HG03103 (cell line): ENCODE data around the gene ADAMTS3.

Experiments
- ATAC-seq: cut with Tn5 transposase; IDR thresholded peaks from one replicate; pipeline ENCODE4 v1.9.1; 2021; ENCODE audit warnings: low read depth; ENCODE audit not compliant: unreplicated experiment

The ADAMTS3 gene

DNA sequence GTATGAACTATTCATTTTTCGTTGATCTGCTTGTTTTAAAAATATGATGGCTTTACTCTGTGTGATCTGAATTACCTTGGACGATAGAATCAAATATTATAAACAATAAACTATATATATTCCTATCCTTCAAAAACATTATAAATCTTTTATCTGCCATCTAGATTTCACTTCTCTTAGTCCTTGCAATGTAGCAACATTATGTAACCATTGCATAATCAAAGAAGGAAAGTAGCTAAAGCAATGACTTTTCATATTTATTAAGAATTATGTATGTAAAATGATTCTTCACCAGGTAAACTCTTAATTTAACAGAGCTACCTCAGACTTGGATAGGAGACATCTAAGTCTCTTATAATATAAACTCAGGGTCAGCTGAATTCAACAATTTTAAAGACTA lies 210.5 kb downstream of the ADAMTS3 start:
- no peak for ATAC-seq

DNA sequence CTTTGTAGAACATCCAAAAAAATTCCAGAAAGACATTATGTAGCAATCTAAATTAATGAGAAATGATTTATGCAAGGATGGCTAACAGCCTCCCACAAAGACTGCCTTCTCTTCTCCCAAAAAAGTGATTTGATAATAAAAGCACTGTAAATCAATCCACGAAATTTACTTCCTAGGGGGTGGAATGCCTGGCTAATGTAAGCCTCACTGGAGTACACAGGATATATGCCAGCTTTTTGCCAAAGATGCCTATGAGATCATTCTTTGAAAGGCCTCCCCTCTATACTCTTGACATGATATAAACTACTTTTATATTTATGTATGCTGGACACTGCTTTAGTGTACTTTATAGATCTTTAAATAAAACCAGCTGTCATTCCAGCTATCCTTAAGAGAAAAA lies 211.1 kb downstream of the ADAMTS3 start:
- no peak for ATAC-seq

DNA sequence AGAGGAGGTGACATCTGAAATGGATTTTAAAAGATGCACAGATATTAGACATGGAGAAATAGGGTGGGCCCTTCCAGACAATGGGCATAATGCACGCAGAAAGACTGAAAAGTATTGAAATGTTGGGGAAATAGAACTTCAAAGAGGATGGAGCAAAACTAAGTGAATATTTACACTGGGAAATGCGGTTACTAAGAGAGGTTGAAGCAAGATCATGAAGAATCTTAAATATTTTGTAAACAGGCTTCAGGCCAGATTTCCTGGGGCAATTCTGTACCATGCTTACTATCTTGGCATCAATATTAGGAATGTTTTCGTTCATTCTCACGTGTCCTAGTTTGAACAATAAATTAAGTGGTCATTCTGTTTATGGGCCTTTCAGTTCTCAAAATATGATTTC lies 216.3 kb downstream of the ADAMTS3 start:
- no peak for ATAC-seq

DNA sequence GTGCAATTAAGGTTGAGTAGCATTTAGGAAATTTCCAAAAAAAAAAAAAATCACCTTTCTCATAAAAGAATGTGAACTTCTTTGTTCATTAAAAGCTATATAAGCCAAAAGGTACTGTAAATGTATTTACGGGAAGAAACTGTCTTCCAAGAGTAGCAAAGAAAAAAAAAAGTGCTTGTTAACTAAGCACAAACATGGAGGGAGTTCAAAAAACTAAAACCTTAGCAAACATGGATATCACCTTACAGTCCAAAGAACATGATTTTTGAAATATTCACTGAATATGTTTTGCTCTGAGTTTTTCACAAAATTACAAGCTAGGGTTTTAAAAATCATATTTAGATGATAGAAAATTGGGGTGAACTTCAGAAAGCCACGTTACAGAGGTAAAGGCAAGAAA lies 217.5 kb downstream of the ADAMTS3 start:
- no peak for ATAC-seq

DNA sequence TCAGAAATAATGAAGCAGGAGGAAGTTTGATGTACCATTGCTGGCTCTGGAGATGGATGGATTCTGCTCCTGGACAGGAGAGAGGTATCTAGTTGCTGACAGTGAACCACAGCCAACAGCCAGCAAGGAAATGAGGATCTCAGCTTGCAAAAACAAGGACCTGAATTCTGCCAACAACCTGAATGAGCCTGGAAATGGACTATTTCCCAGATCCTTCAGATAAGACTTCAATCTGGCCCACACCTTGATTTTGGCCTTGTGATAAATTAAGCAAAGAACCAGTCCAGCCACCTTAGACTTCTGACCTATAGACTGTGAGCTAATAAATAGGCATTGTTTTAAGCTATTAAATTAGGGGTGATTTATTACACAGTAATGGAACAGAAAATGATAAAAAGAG lies 220.3 kb downstream of the ADAMTS3 start:
- no peak for ATAC-seq

DNA sequence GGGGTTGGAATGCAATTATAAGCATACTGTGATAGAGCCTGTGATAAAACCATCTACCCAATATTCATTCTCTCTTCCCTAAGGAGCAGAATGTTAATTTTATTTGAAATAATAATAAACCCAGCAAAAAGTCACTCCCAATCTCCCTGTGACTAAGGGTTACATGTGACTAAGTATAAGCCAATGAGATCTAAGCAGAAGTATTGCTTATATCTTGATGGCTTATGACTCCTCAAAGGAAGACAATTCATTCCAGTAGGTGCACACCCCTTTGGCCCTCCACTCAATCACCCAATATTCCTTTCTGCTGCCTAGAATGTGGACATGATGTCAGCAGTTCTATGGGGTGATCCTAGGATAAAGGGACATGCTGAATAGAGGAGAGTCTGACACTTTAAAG lies 224.6 kb downstream of the ADAMTS3 start:
- no peak for ATAC-seq

DNA sequence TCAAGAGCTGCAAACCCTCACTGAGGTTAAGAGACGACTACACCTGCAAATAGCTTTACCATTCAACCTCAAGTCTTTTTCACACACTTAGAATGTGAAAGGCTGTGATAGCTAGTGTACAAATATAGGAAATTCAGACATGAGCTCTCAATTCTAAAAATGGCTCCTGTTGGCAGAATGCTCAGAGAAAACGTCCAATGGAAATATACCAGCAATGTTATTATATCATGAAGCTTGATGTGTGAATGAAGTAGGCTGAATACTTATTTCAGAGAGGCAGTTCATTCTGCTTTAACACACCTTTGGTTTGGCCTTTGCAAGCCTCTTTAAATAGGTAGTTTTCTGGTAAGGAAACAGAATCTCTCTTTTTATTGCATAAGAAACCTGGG lies 227.6 kb downstream of the ADAMTS3 start:
- ATAC-seq: no peak

DNA sequence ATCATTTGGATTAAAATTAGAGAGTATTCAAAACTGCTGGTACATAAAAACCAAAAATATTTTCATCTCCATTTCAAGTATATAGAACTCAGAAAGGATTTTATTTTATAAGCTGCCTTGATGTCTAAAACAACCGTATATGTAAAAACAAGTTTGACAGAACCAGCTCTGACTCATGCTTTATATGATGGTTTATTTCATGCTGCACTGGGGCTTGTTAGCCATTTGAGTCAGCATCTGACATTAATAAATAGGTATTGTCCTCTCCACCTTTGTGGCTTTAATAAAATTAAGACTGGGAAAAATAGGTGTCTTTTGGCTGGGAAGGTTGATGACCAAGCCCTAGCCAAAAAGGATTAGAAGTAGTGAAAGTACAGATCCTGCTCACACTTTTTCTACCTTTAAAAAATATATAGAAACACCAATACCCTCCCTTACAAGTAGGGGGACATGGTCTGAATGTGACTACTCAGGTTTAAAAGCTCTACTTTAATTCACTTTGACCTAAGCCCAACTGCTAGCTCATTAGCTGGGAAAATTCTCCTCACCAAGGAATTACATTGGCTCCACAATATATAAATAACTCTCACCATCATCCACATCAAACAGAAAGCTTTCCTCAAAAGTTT lies 228.1 kb downstream of the ADAMTS3 start:
- no peak for ATAC-seq

DNA sequence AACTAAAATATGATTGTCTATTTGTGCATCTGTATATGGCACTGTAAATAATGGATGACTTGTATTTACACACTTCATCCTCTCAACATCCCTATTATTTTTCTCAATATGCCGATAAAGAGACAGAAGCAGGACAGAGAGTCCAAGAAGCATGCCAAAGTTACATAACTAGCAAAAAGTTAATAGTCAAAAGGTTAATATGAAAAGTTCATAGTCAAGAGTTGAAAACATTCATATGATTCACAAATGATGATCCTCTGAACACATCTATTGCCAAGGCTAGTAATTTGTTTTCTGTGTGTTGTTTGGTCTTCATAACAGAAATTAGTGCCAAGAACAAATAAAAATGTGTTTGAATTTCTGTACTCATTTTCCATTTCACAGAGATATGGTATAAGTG lies 231.0 kb downstream of the ADAMTS3 start:
- no peak for ATAC-seq

DNA sequence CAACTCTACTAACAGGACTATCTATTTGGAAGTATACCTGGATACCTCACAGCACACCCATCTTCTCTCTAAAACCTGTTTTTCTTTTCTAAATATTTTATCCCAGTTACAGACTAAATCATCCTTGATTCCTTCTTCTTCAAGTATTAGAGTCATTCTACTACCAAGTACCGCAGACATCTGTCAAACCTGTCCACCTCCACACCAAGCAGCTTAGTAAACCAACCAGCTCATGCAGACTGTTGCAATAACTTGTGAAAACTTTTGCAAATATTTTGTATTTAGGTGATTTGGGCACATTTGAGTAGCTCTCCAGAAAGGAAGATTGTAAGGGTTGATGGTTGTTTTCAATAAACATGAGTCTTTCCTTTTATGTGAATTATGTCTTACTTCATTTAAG lies 238.6 kb downstream of the ADAMTS3 start:
- ATAC-seq: no peak

DNA sequence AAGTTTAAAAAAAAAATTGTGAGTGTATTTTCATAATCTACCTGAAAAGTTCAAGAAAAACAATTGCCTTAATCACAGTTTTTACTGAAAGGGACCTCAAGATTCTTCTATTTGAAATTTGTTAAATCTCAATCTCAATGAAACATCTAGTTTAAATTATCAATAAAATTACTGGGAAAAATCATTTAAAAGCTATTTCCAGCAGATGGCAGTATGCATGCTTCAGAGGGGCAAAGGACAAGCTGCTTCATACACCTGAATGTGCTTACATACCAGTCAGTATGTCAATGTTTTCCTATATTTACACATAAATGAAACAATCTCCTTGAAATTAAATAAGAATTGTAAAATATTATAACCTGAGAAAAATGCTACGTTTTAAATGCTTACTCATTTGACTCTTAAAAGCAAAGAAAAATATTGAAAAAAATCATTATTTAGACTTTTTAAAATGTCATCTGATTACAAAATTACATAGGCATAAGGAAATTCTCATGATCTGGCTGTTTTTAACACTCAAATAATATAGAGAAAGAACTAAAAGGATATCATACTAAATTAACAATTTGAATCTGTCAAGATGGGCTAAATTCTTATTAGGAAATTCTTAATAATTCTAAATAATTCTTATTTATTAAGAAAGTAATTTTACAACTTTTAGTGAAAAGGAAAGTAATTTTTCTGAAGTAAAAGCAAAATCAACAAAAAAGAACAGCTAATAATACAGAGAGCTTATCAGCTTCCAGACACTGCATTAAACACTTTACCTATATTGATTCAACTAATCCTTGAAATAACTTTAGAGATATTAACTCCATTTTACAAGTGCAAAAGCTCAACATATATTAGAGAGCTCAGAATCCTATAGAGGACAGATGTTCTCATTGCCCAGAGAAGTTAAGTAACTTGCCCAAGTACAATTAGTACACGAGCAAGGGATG lies 242.1 kb downstream of the ADAMTS3 start:
- ATAC-seq: no peak

DNA sequence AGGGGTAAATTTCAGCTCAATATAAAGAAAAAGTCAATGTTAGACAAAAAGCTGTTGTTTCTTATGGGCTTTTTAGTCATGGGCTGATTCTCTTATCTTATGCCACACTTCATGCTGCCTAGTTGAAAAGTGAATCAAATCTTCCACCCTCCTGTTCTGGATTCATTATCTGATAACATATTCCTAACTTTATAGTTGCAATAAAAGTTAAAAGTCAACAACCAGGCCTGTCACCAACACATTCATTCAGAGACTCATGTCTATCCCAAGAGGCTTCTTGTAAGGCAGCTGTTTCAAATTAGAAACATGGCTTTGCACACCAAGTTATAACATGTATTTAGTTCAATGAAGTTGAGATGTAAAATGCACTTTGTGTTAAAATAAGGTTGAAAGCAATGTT lies 243.8 kb downstream of the ADAMTS3 start:
- no peak for ATAC-seq

DNA sequence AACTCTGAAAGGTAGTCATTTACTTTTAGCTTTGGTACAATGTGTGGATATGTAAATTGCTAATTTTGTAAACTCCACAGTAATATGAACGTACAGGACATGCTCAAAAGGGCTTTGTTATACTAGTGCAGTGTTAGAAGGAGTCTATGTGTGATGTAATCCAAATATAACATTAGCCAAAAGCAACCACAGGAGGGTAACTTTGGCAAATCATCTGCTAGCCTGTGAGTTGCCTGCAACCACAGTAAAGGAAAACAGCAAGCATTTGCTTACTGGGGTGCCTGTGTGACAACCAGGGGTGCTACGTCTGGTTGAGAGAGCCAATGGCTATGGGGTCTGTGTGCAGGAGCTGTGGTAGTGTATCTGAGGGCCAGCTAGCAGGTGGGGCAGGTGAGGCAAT lies 245.8 kb downstream of the ADAMTS3 start:
- no peak for ATAC-seq

DNA sequence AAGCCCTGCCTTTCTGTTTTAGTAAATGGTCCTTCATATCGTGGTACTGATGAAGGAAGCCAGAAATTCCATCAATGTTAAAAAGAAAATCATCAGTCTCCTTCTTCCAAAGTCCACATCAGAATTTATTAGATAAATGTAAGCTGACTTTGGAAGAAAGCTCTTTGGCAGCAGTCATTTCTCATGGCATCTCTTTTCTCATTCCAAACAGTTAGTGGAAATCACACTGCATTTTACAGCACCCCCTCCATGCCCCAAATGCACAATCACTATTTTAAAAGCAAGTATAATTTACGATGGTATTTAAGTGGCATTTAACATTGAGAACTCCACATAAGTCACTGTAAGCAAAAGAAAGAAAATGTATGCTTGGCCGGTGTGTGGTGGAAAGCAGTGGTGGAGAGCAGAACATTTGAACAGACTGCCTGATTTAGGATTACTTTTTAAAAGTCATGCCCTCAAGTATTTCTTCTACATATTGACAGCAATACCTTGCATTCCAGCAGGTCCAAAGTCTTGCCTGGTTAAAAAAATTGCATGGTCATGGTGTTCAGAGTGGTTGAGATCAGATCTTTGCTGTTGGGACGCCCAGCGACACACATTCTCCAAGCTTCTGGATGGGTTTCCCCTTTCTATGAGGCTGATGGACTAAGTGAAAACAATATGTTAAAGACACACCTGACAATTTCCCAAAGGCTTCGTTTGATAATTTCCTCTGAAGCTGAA lies 248.6 kb downstream of the ADAMTS3 start:
- ATAC-seq: no peak

DNA sequence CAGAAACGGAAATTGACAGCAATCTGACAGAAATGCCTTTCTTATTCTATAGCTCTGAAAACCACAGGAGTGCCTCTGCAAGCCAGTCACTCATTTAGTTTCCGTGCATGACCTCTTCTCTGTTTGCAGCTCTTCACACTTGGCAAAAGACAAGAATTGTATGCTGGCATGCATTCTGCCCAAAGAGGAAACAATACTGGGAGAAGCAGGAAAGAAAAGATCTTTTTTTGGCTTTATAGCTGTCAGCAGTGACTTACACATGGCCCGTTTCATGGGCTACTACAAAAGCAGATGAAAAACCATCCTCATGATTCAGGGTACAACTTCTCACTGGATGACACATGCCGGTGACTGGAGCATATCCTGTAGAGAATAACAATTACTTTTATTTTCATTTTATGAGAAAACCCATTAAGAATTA lies 249.4 kb downstream of the ADAMTS3 start:
- no peak for ATAC-seq

DNA sequence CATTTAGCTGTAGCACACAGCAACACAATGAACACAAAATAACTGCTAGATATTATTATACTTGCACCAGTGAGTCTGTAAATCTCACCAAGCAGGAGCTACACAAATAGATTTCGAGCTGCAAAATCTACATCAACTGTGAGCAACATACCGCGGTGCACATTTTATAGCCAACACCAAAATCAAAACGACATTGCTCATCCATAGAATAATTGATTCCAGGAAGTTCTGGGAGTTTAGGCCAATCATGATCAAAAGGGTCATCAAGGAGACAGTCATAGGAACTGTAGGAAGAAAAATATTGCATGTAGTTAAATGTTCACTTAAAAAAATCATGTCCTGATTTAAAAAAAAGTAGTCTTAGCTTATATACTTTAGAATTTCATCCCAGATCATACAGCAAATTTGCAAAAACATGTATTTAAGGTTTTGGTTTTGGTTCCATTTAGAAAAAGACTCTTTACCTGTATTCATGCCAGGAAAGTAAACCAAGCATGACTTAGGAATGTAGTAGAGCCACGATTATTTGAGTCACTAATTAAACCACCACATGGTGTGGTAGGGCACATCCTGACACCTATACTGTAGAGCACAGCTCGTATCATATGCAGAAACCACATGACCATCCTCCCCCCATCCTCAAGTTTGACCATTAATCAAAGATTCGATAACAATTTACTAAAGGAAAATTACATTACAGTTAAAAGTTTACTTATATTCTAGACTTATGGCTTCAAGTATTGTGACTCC lies 250.4 kb downstream of the ADAMTS3 start:
- no peak for ATAC-seq

DNA sequence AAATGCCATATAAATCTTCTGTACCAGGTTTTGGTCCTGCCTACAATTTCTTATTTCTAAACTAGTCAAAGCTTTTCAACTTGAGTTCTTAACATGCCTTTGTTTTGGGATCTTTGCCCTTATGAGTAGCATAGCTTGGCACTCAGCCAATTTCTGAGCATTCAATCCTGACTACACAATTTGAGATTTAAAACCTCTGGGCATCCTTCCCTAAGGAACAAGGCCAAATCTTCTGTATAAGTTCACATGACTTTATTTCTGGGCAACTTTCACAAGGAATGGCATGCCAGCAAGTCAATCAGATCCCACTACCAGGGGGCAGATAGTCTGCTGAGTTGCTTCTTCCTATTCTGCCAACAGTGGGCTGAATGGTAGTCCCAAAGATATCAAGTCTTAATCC lies 254.2 kb downstream of the ADAMTS3 start:
- ATAC-seq: no peak

DNA sequence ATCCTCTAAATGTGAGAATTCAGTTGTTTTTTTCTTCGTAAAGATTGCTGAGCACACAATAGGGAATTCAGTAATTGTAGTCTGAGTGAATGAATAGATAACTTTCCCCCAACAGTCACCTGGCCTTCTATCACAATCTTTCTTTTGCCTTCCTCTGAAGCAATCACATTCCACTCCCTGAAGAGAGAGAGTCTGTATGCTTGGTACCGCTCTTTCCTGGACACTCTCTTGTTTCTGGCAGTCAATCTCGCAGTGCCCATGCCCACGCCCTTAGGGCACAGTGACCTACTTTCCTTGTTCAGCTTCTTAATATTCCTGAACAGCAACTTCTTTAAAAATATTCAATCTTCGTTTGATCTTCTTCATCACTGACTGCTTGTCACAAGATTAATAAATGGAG lies 255.9 kb downstream of the ADAMTS3 start:
- ATAC-seq: no peak

DNA sequence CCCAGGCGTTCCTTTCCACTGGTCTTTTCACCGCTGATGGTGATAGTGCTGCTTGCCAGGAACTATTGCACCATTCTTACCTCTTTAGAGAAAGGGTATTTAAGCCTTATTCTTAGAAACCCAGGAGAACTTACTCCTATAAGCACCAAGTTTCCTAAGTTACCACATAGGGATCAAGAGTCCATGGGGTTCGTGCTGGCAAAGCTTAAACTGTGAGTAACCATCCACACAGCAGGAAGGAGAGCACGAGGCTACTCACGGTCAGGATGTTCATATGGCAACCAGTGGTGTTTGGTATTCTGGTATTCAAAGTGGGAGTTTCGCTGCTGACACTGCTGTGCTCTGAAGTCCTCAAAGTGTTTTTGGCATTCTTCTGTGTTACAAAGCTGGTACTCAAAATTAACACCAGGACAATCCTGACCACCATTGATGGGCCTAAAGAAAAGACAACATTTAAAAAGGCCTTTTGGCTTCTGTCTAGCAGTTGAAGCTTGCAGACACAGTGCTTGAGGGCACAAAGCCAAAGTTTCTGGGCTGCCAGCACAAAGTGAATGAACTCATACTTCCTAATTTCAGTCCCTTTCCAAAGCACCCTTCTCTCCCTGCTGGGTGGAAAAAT lies 256.9 kb downstream of the ADAMTS3 start:
- no peak for ATAC-seq

DNA sequence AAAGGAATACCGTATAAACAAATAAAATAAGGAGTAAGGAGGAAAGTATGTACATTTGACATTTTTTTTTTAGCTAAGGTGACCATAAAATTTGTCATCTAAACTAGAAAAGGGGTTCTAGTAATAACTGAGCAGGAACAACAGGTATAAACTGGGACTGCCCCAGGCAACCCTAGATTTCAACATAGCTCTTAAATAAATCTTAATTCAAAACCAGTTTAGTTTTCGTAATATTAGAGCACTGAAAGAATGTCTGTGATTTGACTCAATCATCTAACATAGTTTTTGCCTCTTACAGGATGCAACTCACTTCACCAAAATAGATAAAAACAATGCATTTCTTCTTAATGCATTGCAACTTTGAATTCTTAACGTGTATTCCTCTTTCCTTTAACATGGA lies 257.7 kb downstream of the ADAMTS3 start:
- no peak for ATAC-seq
